ENCODE results near the gene LLGL2.

GRCh38 chr17:75486951-75487350 lies 38.5 kb upstream of the LLGL2 start:
- no peak for TF ChIP-seq POLR2A (IDR thresholded peaks at IDR 0.05)
- TF ChIP-seq, protein P1, sequence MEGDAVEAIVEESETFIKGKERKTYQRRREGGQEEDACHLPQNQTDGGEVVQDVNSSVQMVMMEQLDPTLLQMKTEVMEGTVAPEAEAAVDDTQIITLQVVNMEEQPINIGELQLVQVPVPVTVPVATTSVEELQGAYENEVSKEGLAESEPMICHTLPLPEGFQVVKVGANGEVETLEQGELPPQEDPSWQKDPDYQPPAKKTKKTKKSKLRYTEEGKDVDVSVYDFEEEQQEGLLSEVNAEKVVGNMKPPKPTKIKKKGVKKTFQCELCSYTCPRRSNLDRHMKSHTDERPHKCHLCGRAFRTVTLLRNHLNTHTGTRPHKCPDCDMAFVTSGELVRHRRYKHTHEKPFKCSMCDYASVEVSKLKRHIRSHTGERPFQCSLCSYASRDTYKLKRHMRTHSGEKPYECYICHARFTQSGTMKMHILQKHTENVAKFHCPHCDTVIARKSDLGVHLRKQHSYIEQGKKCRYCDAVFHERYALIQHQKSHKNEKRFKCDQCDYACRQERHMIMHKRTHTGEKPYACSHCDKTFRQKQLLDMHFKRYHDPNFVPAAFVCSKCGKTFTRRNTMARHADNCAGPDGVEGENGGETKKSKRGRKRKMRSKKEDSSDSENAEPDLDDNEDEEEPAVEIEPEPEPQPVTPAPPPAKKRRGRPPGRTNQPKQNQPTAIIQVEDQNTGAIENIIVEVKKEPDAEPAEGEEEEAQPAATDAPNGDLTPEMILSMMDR (IDR thresholded peaks at IDR 0.05): no peak

Data from upper lobe of left lung (tissue), 4 donors.